CD4-positive, alpha-beta T cell treated with Interleukin-1 beta for 1 hour (primary cell): ENCODE data around the gene TNK2.
"Not testable (repeated sequence)": the region's sequence is repeated elsewhere in the genome, so short reads cannot be mapped to it uniquely, and the experiment has no call there.

Experiments used
- DNase-seq, 2 donors: peaks; one replicate each; pipeline ENCODE4 v3.0.0-alpha.2; 2020 to 2022

Gene TNK2

DNA sequence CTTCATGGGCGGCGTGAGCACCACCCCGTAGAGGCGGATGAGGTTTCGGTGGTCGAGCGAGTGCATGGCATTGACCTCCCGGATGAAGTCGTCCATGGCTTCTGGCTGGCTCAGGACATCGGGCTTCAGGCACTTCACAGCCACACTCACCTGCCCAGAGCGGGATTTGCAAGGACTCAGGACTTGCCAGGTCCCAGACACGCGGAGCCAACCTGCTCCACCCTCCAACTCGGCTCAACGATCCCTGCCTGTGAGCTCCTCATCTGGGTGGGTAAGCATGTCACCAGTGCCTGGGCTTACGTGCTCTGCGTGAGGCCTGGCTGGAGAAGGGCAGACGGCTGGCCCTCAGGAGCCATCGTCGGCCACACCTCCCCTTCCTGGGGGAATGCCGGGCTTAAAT, 25.2 kb downstream of the TNK2 start:
- DNase-seq, result no peak

DNA sequence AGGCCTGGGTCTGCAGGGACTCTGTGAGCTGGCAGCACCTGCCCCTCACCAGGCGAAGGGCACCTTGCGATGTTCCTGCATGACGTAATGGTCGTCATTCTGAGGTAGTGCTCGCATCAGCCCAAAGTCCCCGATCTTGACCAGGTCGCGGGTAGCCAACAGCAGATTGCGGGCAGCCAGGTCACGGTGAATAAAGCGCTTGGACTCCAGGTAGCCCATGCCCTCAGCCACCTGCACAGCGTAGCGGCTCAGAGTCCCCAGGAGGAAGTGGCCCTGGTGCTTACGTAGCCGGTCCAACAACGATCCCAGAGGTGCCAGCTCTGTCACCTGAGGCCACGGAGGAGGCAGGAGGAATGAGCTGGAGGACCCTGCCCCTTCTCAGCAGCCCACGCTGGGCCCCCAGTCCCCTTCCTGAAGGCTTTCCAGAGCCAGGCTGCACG, 26.3 kb downstream of the TNK2 start:
- no peak for DNase-seq

DNA sequence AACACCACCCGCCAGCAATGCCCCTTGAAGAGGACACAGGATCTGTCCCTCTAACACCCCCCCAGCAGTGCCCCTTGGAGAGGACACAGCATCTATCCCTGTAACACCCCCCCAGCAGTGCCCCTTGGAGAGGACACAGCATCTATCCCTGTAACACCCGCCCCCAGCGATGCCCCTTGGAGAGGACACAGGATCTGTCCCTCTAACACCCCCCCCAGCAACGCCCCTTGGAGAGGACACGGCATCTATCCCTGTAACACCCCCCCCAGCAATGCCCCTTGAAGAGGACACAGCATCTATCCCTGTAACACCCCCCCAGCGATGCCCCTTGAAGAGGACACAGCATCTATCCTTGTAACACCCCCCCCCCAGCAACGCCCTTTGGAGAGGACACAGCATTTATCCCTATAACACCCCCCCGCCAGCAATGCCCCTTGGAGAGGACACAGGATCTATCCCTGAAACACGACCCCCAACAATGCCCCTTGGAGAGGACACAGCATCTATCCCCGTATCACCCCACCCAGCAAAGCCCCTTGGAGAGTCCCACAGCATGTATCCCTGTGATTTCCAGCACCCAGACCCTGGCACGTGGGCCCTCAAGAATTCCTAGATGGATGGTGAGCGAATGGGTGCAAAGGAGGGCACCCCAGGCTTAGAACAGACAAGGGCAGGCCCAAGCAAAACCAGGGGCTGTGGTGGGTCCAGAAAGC, 26.9 kb downstream of the TNK2 start:
- DNase-seq, result no peak

GRCh38 chr3:195880037-195880431, 28.3 kb downstream of the TNK2 start:
- no peak for DNase-seq

GRCh38 chr3:195879416-195880036, 28.8 kb downstream of the TNK2 start:
- no peak for DNase-seq

DNA sequence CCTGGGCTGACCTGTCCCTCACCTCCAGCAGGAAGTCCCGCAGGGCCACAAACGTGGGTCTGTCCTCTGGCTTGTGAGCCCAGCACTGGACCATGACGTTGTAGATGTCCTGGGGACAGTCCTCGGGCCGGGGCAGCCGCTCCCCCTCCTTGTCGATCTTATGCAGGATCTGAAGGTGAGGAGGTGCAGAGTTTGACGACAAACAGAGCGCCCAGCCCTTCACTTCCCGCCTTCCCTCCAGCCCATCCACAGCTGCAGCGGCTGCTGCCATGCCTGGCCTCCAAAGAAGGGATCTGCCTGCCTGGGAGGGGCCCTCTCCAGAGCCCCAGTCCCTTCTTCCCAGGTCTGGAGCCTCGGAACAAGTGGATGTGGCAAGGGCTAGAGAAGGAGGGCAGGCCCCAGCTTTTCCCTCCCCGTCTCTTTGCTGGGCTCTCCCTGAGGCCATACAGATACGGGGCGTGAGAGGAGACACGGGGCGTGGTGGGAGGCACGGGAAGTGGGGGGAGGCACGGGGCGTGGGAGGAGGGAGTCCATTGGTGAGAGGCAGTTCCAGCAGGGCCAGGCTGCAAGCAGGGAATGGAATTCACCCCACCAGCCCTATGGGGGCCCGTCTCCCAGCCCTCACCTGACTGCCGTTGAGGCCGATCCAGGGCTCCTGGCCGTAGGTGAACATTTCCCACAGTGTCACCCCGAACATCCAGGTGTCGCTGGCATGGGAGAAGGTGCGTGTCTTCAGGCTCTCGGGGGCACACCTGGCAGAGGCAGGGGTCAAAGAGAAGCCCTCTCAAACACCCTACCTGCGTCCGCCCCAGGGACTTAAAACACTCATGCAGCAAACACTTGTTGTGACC, 29.7 kb downstream of the TNK2 start:
- no peak for DNase-seq

DNA sequence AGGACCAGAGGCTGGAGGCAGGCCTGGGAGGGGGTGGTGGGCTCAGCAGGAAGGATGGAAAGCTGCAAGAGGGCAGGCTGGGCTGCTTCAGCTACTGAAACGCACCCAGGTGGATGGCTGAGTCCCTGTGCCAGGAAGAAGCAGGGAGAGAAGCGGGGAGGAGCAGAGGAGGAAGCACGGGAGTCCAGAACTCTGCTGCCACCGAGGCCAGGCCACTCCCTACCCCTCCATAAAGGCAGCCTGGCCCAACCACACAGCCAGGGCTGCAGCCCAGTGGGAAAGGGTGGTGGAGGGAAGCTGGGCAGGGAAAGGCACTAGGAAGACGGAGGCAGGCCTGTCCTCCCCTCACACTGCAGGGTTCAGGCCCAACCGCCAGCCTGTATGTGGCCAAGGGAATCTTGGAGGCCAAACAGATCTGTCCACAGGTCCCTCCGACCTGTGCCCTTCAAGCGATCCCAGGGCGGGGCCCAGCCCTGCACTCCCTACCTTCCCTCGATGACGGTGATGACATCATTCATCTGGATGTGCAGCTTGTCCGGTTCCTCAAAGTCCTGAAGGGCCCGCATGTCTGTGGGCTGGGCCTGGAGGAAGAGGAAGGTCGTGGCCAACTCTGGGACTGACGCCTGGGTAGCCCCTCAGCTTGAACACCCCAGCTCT, 30.5 kb downstream of the TNK2 start:
- DNase-seq, result no peak

GRCh38 chr3:195877136-195877715, 31.1 kb downstream of the TNK2 start:
- no peak for DNase-seq

DNA sequence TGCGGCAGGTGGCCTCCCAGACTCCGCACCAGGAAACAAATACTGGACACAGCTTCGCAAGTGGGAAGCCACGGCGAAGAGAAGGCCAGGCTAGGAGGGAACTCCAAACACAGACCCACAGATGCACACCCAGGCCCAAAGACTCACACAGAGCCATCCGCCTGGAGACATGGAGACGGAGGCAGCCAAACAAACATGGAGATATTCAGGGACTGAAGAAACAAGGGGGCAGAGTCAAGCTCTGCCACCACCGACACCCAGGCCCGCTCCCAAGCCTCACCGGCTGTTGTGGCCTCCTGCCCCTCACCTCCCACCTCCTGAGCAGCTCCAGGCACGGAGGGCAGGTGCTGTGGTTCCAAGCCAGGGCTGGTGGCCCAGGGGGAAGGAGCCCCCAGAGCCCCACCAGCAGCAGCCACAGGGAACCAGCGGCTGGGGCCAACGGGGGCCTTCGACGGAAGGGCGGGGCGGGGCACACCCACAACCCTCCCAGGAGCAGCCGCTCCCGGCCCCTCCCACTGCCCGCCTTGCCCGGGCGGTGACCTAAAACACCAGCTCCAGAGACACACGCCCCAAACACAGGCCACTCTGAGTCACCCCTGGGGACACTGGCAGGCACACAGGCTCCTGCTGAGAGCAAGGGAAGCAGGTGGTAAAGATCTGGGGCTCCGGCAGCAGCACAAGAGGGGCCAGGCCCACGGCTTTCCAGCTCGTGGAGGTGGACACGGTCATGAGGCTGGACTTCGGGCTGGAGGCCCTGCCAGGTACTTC, 31.9 kb downstream of the TNK2 start:
- DNase-seq, result peak; percentile 20 to 32

DNA sequence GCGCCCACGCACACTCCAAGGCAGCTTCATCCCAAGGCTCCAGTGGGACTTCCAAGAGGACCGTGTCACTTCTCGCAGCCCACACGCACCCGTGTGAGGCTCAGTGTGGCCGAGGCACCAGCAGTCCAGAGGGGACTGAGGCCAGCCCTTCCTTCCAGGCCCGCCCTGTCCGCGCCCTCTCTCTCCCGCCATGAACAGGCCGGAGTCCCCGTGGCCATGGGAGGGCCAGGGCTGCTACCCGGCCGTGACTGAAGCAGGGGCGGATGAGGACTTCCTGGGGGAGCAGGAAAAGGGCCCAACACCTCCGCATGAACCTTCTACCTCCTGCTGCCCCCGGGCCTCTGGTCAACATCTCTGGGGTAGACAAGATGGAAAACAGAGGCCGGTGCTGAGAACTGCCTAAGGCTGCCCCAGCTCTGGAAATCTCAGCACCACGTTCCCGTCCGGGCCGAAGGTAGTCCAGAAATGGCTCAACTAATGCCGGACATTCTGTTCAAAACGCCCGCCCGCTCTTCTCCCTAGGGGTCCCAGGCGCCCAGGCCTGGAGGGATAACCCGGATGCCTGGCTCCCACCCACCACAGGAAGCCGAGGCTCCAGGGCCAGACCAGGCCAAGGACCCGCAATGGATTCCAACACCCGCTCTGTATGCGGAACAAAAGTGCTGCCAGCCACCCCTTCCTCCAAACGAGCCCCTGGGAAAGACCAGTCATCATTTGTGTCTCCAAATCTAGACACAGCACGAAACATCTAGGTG, 32.7 kb downstream of the TNK2 start:
- no peak for DNase-seq

DNA sequence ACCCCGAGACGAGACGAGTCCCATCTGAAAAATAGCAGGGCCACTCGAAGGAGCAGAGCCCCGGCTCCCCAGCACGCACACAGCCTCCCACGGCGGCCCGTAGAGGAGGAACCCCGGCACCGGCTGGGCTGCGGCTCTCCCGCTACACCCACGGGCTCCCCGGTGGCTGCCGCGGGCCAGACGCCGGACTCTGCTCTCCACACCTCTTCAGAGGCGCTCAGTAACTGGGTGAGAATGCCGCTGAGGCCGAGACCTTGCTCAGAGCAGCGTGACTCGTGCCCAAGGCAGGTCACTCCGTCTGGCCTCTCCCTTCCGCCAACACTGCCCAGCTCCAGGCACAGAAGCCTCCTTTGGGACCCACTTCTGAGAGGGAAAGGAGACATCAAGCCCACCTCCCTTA, 34.4 kb downstream of the TNK2 start:
- no peak for DNase-seq

DNA sequence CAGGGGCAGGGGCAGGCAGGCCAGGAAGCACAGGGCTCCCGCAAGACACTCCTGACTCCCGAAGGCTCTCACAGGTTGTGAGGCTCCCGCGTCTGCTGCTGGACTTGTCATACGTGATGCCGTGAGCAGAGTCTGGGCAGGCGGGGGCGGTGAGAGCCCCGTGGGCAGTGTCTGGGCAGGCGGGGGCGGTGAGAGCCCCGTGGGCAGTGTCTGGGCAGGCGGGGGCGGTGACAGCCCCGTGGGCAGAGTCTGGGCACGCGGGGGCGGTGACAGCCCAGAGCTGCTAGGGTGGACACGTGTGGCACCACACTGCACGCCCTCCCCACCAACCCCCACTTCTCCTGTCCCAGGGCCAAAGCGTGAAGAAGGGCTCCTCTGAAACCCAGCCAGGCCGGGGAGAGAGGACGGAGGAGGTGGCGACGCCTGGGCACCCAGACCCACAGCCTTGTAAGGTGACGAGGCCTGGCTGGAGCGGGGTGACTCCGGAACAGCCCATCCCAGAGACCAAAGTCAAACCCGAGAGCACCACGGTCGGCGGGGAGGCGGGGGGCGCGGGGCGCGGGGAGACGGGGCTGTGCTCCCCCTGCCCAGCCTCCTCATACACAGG, 35.0 kb downstream of the TNK2 start:
- no peak for DNase-seq

DNA sequence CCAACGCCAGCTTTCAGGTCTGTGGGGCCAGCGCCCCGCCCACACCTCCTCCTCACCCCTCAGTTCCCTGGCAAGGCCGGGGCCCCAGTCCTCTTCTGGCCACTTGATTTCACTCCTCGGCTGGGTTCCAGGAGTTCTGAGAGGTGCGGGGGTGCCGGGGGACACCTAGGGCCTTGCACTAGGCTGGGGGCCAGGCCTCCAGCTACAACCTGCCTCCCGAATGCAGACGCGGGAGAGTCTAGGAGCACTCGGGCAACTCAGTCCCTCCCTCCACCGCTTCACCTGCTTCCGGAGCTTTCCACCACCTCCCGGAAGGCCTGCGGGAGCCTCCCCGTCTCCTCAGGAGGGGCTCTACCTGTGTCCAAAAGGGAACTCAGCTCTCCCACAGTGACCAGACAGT, 35.6 kb downstream of the TNK2 start:
- no peak for DNase-seq

DNA sequence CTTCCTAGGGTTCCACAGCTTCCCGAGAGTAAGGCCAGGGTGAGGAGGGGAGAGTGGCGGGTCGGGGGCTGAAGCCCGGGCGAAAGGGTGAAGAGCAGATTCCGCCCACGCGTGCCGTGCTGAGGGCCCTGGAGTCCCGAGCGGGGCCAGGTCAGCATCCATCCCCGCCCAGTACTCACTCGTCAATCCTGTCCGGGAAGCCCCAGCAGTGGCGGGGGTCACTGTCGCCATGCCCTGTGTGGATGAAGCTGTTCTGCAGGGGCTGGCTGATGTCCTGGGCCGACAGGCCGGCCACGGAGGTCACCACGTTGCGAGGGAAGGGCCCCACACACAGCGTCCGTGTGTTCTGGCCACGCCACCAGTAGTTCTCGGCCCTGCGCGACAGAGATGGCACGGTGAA, 36.3 kb downstream of the TNK2 start:
- no peak for DNase-seq

DNA sequence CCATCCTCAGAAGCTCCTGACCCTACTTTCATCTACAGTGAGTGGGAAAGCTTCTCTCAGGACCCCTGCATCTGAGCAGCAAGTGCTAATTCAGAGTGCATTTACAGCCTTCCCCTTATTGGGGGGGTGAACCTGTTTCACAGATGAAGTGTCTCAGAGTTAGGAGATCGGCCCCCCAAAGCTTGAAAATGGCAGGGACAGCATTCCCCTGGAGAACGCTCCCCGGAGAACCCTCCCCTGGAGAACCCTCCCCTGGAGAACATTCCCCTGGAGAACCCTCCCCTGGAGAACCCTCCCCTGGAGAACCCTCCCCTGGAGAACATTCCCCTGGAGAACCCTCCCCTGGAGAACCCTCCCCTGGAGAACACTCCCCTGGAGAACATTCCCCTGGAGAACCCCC, 36.7 kb downstream of the TNK2 start:
- not testable (repeated sequence) for DNase-seq

- DNase-seq, result no peak
Observed at GRCh38 chr3:195870937-195871336, 37.4 kb downstream of the TNK2 start.

DNA sequence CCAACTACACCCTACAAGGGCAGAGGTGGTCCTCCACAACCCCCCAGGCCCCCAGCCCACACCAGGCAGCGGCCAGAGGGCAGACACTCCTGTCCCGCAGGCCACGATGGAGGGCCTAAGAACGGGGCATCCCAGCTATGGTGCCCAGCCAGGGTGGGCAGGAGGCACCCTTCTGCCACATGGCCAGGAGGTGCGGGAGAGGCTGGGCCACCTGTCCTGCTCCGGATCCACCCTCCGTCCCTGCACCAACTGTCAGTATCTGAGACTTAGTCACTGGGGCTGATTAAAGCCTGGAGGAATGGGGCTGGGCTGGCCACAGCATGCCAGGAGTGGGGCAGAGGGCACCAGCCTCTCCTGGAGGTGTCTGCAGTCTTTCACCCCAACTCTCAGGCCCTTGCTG, 37.9 kb downstream of the TNK2 start:
- DNase-seq, result no peak

- no peak for DNase-seq
Observed at GRCh38 chr3:195869413-195870001, 38.8 kb downstream of the TNK2 start.

DNA sequence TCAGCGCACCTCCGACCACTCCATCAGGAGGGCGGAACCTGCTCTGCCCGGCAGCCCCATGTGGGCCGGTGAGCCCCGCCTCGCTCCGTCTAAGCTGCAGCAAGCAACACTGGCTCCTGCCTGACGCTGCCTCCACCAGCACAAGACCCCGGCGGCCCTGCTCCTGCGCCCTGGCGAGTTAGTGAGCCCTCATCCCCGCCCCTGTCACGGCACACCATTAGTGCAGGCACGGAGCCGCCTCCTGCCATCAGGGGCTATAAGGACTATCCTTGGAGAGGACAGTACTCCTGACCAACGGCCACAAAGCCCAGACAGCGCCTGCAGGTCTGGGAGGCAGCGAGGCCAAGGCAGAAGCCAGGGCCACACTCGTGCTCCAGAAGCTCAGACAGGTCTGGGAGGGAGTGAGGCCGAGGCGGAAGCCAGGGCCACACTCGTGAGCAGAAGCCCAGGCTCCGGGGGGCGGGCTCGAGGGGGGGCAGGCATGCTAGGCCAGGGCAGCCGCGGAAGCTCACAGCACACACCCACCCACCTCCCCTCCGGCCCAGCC, 39.4 kb downstream of the TNK2 start:
- no peak for DNase-seq

DNA sequence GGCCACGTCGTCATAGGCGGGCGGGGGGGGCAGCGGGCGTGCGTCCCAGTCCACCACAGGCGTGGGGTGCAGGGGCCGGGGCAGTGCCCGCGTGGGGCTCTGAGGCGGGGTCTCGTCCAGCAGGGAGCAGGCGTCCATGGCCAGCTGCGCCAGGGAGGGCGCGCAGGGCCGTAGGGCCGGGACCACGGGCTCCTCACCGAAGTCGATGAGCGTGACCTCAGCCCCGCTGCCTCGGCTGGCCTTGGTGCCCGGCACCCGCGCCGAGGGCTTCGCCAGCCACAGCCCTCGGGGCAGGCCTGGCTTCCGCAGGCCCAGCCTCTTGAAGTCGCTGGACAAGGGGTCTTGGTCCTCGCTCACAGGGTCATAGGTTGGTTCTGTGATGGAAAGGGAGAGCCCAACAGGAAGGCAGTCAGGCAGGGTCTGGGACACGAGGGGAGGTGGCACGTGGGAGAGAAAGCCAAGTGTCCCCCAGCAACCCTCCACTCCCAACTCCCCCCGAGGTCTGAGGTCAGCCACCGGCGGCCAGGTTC, 40.0 kb downstream of the TNK2 start:
- no peak for DNase-seq
